ENCODE results near the gene NRG3. TPM values are rescaled to one million over a fixed set of nuclear protein-coding genes. Genes with fewer than 3 reads are reported as not detected.

NRG3 gene
- total RNA-seq, 1 donor from 2014 or later = 6.1 TPM

DNA sequence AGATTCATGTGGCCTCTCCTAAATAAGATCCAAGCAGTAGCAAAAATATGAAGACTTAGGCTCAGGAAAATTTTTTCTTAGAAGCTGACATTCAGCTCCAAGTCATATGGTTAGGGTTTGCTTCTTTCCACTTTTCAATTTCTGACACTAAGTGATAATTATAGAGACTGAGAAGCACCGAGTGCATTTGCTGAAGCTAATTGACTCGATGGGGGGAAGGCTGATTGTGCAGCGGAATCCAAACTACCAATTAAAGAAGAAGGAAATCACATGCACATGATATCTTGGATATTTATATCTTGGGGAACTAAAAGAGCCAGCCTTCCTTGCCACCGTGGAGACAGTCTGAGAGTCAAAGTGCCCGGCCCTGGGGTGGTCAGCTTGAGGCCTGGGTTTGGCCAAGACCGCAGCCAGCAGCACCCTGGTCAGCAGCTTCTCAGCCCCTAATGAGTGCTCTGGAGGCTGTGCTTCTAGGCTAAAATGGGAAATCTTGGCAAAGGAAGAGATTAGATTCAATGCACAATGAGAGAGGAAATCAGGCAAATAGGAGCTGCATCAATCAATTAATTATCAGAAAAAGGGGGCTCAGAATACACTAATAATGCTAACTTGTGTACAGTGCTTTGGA, 589.3 kb downstream of the NRG3 start:
- no peak for TF ChIP-seq CTCF (conservative IDR thresholded peaks at IDR 0.05)
- H3K27me3 Mint-ChIP-seq = peaks cover 52% of the 10 kb centered on the region
- peaks cover 19% of the 10 kb centered on the region for H3K4me1 Mint-ChIP-seq (ENCODE audit: unreplicated experiment)
- H3K9me3 Mint-ChIP-seq = no peaks in the 10 kb centered on the region
- DNase-seq (ENCODE audit: extremely low spot score, unreplicated experiment) = no peak
- H3K36me3 Mint-ChIP-seq = peaks cover 8% of the 10 kb centered on the region
- H3K27ac Mint-ChIP-seq = no peak overlapping the region
- no peak overlapping the region for H3K4me3 Mint-ChIP-seq

DNA sequence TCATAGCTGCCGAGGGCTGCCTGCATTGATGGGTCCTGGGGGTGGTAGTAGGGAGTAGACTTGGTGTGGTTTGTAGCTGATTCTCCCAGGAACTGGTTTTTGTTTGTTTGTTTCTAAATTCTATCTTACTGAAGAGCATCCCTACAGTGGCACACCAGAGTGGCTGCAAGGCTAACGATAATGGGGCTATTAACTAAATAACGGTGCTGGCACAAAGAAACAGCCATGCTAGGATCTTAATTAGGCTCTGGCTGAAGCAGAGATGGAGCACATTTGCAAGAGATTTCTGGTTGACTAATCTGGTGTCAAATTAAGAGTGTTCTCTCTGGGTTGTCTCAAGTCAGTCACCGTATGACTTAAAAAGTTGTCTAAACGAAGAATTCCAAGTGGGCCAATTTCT, 590.0 kb downstream of the NRG3 start:
- Mint-ChIP-seq H3K4me1 (ENCODE audit: unreplicated experiment) (peaks cover 21% of the 10 kb centered on the region), H3K4me3 (no peak overlapping the region), H3K27ac (no peak overlapping the region), H3K9me3 (no peaks in the 10 kb centered on the region), H3K27me3 (peaks cover 52% of the 10 kb centered on the region), H3K36me3 (peaks cover 8% of the 10 kb centered on the region)
- DNase-seq (ENCODE audit: extremely low spot score, unreplicated experiment) = no peak
- TF ChIP-seq CTCF (conservative IDR thresholded peaks at IDR 0.05) = no peak

GRCh38 chr10:82468453-82468852, 593.5 kb downstream of the NRG3 start:
- TF ChIP-seq CTCF (conservative IDR thresholded peaks at IDR 0.05) = no peak
- DNase-seq (ENCODE audit: extremely low spot score, unreplicated experiment) = no peak
- Mint-ChIP-seq H3K27me3 (peaks cover 28% of the 10 kb centered on the region), H3K4me1 (ENCODE audit: unreplicated experiment) (peaks cover 16% of the 10 kb centered on the region), H3K9me3 (no peaks in the 10 kb centered on the region), H3K4me3 (no peak overlapping the region), H3K36me3 (no peaks in the 10 kb centered on the region), H3K27ac (no peak overlapping the region)

GRCh38 chr10:82472406-82473335, 597.7 kb downstream of the NRG3 start:
- no peak for DNase-seq (ENCODE audit: extremely low spot score, unreplicated experiment)
- no peak for TF ChIP-seq CTCF (conservative IDR thresholded peaks at IDR 0.05)
- peaks cover 10% of the 10 kb centered on the region for H3K4me1 Mint-ChIP-seq (ENCODE audit: unreplicated experiment)
- no peaks in the 10 kb centered on the region for H3K9me3 Mint-ChIP-seq
- H3K27me3 Mint-ChIP-seq = peaks cover 14% of the 10 kb centered on the region
- H3K36me3 Mint-ChIP-seq = peaks cover 3% of the 10 kb centered on the region
- no peak overlapping the region for H3K4me3 Mint-ChIP-seq
- no peak overlapping the region for H3K27ac Mint-ChIP-seq

DNA sequence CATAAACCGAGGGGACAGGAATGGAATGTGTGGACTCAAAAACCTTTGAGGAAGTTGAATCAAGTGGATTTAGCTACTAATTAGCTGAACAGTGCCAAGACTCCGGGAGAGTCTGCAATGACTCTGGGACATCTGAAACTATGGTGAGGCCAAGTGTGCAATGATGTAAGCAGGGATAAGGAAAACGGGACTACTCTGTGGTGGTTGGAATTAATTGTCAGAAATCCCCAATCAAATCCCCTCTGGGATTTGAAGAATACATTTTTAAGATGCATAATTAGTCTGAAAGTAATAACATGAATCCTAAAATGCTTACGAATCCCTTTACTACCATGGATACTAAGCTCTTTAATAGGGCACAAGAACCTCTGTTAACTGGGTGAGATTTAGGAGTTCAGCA, 602.8 kb downstream of the NRG3 start:
- Mint-ChIP-seq H3K4me1 (ENCODE audit: unreplicated experiment) (no peaks in the 10 kb centered on the region), H3K9me3 (no peaks in the 10 kb centered on the region), H3K4me3 (no peak overlapping the region), H3K27me3 (no peaks in the 10 kb centered on the region), H3K27ac (no peak overlapping the region), H3K36me3 (peaks cover 3% of the 10 kb centered on the region)
- TF ChIP-seq CTCF (conservative IDR thresholded peaks at IDR 0.05) = no peak
- DNase-seq (ENCODE audit: extremely low spot score, unreplicated experiment) = no peak

Measured in type B pancreatic cell (in vitro differentiated cells).